Activated gamma-delta T cell treated with anti-CD3 and anti-CD28 coated beads, Interleukin-2, amount 50 U/mL, for 16 hours (primary cell): Measurements from ENCODE around the gene FSTL3.
"Not testable (repeated sequence)": the region's sequence is repeated elsewhere in the genome, so short reads cannot be mapped to it uniquely, and the experiment has no call there.

Experiments used
- DNase-seq: peaks from one replicate; pipeline ENCODE4 v3.0.0-alpha.2; 2020; ENCODE audit warnings: low read depth

Gene FSTL3

DNA sequence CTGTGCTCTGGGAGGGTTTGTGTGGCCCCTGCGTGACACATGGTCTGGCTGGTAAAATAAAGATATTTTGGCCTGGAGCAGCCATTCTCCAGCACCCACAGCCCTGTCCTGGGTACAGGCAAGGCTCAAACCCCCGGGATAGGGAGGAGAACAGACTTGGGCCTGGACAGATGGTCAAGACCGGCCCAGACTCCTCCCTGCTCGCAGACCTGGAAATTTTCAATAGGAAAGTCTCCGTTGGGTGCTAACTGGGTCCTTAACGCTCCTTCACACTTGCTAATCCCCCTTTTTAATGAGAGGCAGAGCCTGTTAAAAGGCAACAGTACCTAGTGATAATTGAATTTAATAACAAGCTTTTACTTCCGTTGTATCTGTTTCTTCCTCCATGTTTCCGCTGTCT is 35.1 kb downstream of the FSTL3 start:
- DNase-seq = no peak

DNA sequence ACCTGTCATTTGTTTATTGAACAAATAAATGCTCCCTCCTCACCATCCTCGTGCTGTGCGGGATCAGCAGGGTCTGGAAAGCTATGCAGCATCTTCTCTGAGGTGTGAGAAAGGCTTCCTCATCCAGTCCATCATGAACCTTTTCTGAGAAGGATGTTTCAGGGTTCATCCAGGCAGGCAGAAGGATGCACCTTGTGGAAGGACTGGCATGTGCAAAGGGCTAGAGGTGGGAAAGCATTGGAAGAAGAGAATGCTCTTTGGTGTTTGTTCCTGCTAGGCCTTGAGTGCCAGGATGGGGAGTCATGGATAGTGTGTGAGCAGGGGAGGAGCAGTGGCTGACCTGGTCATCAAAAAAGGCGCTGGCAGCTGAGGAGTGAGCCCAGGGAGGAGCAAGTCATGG is 39.2 kb downstream of the FSTL3 start:
- no peak for DNase-seq

DNA sequence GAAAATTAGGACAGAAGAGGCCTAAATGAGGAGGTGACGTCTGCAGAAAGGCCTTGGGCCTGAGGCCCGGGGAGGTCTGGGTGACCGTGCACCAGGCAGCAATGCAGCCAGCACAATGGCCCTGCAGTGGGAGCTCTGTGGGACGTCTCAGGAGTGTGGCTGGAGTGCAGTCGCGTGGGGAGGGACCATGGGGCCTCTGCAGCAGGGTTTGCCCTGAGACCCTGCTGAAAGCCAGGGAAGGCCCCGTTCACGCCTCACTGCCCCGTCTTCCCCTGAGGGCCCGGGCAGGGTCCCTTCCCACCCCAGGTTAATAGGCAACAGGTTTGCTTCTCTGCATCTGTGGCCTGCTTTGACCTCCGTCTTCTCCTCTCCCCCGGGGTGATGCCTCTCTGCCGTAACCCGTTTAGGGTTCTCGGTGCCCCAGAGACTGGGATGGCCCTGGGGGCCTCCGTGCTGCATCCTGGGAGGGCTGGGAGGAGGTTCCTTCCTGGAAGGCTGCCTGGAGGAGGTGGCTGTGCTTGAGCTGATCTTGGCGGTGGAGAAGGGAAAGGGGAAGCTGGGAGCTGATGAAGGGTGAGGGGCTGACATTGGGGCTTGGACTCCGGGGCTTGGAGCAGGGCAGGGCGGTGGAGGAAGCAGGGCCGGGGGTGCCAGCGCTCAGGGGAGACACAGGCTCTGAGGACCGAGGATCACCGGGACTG is 42.2 kb downstream of the FSTL3 start:
- no peak for DNase-seq

GRCh38 chr19:718991-719512 is 42.9 kb downstream of the FSTL3 start:
- DNase-seq = no peak

GRCh38 chr19:719636-720344 is 43.6 kb downstream of the FSTL3 start:
- no peak for DNase-seq

GRCh38 chr19:720345-721160 is 44.4 kb downstream of the FSTL3 start:
- DNase-seq = no peak

DNA sequence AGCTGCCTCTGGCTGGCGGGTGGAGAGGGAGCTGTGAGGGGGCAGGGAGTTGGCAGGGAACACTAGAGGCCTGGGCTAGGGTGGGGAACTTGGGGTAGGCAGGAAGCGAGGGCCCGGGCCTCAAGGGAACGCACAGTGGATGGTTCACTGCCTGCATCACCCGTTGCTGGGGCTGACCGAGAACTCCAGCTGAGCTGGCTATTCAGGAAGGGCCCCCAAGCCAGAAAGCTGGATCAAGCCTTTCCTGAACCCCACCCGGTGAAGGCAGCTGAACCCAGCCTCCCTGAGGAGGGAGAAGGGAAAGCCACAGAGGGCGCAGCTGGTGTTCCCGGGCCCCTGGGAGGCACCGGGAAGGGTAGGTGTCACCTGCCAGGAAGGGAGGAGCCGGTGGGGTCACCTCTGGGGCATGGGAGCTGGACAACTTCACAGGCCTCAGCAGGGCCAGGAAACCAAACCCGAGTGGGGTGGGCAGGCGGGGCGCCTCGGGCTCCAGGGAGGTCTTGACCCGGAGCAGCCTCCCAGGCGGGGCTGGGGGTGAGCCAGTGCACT is 46.4 kb downstream of the FSTL3 start:
- no peak for DNase-seq

DNA sequence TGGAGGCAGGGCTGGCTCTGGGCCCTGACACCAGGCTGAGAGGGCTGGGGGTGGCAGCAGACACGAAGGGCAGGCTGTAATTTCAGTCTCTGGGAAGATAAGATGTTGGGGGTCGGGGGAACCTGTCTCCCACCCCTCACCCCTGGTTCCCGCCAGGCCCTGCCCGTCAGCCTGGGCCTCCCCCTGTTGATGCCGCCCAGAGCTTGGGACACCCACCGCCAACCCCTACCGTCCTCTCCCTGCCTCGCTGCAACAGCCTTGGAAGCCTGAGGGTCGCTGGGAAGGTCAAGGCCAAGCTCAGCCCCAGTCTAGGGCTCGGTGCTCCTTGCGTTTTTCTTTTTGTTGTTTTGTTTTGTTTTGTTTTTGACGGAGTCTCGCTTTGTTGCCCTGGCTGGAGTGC is 47.1 kb downstream of the FSTL3 start:
- DNase-seq = no peak

DNA sequence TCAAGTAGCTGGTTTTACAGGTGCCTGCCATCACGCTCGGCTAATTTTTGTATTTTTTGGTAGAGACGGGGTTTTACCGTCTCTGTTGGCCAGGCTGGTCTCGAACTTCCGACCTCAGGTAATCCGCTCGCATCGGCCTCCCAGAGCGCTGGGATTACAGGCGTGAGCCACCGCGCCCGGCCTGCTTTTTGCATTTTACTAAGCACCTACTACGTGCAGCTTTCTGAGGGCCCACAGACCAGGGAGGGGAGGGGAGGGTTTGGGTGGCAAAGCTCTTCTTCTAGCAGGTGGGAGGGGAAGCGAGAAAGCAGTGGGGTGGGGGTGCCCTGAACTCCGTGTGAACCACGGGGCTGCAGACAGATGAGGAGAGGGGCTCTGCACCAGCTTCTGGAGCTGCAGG is 47.5 kb downstream of the FSTL3 start:
- no peak for DNase-seq

DNA sequence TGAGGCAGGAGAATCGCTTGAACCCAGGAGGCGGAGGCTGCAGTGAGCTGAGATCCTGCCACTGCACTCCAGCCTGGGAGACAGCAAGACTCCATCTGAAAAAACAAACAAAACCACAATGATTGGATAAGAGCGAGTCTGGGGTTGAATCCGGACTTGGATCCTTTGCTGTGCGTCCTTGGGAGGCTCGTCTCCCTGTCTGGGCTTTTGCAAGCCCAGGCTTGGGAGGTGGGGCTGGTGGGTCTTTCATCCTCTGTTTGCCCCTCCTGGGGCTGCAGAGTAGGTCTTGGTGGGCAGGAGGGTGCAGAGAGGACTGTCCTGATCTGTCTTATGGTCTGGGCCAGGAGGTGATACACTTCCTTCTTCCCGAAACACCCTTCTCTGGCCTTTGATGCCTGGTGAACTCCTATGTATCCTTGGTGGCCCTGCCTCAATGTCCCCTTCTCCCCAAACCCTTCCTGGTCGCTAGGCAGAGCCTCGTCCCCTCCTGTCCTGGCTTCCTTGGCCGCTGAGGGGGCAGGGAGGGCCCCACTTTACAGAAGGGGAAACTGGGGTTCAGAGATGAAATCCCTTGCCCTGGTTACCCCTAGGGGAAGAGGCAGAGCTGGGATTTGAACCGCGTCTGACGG is 49.4 kb downstream of the FSTL3 start:
- no peak for DNase-seq

DNA sequence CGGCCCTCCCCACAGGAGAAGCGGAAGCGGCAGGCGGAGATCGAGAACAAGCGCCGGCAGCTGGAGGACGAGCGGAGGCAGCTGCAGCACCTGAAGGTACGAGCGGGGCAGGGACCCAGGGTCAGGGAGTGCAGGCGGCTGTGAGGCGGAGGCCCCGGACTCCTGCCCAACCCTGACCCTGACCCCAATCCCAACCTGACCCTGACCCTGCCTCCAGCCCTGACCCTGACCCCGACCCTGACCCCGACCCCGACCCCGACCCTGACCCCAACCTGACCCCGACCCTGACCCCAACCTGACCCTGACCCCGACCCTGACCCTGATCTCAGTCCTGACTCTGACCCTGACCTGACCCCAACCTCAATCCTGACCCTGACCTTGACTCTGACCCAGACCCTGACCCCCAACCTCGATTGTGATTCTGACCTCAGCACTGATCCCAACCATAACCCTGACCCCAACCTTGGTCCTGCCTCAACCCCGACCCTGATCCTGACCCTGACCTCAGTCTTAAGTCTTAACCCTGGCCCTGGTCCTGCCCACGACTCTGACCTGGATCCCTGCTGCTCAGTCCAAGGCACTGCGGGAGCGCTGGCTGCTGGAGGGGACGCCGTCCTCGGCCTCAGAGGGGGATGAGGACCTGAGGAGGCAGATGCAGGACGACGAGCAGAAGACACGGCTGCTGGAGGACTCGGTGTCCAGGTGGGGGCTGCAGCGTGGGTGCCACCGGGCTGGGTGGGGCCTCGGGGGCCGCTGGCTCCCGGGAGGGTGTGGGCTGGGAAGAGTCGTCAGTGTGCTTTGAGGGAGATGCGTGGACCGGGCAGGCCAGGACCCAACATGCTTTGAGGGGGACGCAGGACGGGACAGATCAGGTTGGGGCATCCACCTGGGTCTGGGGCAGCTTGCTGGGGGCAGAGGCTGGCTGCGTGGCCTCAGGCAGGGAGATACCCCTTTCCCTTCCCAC is 51.1 kb downstream of the FSTL3 start:
- no peak for DNase-seq

GRCh38 chr19:728011-728410 is 51.8 kb downstream of the FSTL3 start:
- no peak for DNase-seq

DNA sequence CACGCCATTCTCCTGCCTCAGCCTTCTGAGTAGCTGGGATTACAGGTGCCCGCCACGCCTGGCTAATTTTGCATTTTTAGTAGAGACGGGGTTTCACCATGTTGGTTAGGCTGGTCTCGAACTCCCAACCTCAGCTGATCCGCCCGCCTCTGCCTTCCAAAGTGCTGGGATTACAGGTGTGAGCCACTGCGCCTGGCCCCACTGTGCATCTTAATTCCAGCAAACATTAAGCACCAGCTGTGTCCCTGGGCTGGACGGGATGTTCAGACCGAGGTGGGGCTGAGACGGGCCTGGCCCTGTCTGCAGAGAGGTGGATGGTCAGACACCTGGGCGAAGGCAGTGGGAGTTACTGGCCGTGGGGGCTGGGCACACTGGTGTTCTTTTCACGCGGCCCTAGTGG is 53.4 kb downstream of the FSTL3 start:
- DNase-seq = not testable (repeated sequence)

DNA sequence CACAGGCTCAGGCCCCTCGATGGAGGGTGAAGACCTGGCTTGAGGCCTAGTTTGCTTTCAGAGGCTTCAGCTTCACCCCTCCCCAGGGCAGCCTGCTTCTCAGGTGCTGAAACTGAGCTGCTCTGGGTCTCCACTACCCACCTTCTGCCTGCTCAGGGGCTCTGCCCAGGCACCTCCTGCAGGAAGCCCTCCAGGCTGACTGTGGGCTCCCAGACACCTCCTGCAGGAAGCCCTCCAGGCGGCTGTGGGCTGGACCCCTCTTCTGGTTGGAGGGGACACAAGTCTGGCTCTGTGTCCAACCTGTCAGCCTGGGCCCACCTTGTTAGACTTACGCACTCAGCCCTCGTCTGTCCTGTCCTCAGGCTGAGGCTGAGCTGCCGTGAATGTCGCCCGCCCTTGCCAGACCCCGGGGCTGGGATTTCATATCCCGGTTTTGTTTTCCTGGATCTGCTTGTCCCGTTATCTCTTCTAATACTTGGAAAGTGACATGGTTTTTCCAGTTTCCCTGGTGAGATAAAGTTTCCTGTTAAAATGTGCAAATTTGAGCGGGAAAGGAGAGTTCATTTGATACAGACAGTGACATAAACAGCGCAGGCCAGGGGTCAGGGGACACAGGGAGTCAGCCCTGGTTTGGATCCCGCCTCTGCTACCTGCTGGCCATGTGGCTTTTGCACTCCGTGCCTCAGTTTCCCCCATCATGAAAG is 53.9 kb downstream of the FSTL3 start:
- DNase-seq = no peak

DNA sequence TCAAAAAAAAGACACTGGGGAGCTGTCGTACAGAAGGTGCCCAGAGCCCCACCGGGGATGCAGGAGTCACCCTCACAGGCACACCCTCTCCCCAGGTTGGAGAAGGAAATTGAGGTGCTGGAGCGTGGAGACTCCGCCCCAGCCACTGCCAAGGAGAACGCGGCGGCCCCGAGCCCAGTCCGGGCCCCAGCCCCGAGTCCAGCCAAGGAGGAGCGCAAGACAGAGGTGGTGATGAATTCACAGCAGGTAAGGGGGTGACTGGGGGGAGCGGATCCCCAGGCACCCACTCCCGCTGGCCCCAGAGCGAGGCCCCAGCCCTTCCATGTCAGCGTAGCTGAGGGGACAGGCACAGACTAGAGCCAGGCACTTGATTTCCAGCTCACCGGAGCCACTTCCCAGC is 54.8 kb downstream of the FSTL3 start:
- DNase-seq = no peak

- DNase-seq = no peak
These were observed 56.2 kb downstream of the FSTL3 start for GRCh38 chr19:732148-733069.
